Chondrocyte (in vitro differentiated cells): ENCODE measurements around the gene LAMB1. TPM values are rescaled to one million over a fixed set of nuclear protein-coding genes. Genes with fewer than 3 reads are reported as not detected.

Source experiments
- DNase-seq: peaks from one replicate; pipeline ENCODE4 v3.0.0; 2021; ENCODE audit warnings: mixed read lengths, low spot score
- H3K27ac Mint-ChIP-seq: one replicate; pipeline ENCODE4 v1.8.0; 2021; ENCODE audit warnings: mild to moderate bottlenecking, moderate library complexity, mixed read lengths; ENCODE audit not compliant: unreplicated experiment
- H3K27me3 Mint-ChIP-seq: 2 replicates; pipeline ENCODE4 v1.8.0; 2021; ENCODE audit warnings: low read depth, mixed read lengths
- H3K36me3 Mint-ChIP-seq: 2 replicates; pipeline ENCODE4 v1.8.0; 2021; ENCODE audit warnings: low read depth, mixed read lengths
- H3K4me1 Mint-ChIP-seq: 2 replicates; pipeline ENCODE4 v1.8.0; 2021; ENCODE audit warnings: low read depth, mild to moderate bottlenecking, mixed read lengths
- H3K4me3 Mint-ChIP-seq: one replicate; pipeline ENCODE4 v1.8.0; 2021; ENCODE audit warnings: mild to moderate bottlenecking, moderate library complexity, mixed read lengths; ENCODE audit not compliant: unreplicated experiment
- H3K9me3 Mint-ChIP-seq: 2 replicates; pipeline ENCODE4 v1.8.0; 2021; ENCODE audit warnings: low read depth, mixed read lengths
- long read RNA-seq: library from polyadenylated mRNA; stranded (forward); transcript quantifications from one replicate; pipeline ENCODE4 v2.0.0, GENCODE V29; 2021
- total RNA-seq: library from RNA; stranded (reverse); gene quantifications from 3 replicates; pipeline ENCODE4 v1.2.1, GENCODE V29; 2021
- TF ChIP-seq, protein P1 (sequence below): fragments of 200-600 bp; sonication (generic); IDR thresholded peaks from 2 replicates; pipeline ENCODE4 v1.5.0; 2021; ENCODE audit warnings: antibody characterized with exemption, mild to moderate bottlenecking, moderate library complexity

LAMB1 gene
- total RNA-seq: 405 to 481 TPM (median 466 TPM) in 3 replicates
- long read RNA-seq, full-length matches to known transcripts: 403 of 661 reads
- long read RNA-seq, partial matches to known transcripts: 183 of 661 reads
- long read RNA-seq, other reads (novel, unspliced or antisense): 75 of 661 reads

GRCh38 chr7:108002726-108003598 is at the start of gene LAMB1:
Gene LAMB1 (minus strand): TSS chr7:108003161. CDS start chr7:108002885, 276 bp downstream.
- Mint-ChIP-seq H3K4me1 (peaks cover 68% of the 10 kb centered on the region), H3K36me3 (peaks cover 8% of the 10 kb centered on the region), H3K4me3 (peak within 1 kb of the TSS; percentile 95), H3K27ac (peak within 1 kb of the TSS; percentile 91), H3K27me3 (no peaks in the 10 kb centered on the region), H3K9me3 (no peaks in the 10 kb centered on the region)
- DNase-seq: no peak
- TF ChIP-seq, protein P1, sequence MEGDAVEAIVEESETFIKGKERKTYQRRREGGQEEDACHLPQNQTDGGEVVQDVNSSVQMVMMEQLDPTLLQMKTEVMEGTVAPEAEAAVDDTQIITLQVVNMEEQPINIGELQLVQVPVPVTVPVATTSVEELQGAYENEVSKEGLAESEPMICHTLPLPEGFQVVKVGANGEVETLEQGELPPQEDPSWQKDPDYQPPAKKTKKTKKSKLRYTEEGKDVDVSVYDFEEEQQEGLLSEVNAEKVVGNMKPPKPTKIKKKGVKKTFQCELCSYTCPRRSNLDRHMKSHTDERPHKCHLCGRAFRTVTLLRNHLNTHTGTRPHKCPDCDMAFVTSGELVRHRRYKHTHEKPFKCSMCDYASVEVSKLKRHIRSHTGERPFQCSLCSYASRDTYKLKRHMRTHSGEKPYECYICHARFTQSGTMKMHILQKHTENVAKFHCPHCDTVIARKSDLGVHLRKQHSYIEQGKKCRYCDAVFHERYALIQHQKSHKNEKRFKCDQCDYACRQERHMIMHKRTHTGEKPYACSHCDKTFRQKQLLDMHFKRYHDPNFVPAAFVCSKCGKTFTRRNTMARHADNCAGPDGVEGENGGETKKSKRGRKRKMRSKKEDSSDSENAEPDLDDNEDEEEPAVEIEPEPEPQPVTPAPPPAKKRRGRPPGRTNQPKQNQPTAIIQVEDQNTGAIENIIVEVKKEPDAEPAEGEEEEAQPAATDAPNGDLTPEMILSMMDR: peak; percentile 36

DNA sequence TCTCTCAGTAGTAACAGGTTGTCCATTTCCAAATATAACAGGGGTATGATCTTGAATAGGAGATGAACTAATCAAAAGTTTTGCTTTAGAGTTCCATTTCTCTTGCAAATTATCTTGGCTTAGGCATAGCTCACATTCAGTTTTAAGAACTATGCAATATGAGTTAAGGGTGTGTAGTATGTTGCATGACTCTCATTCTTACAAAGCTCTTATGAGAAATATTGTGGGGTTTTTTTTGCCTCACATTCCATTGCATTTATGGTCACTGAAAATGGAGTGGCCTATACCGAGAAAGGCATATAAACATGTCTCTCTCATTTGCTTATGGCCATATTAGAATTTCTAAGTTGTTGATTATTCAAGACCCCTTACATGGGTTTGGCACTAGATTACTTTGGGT is 48.5 kb upstream of the LAMB1 start:
- H3K4me3 Mint-ChIP-seq: no peak overlapping the region
- TF ChIP-seq, protein P1: no peak
- no peak for DNase-seq

DNA sequence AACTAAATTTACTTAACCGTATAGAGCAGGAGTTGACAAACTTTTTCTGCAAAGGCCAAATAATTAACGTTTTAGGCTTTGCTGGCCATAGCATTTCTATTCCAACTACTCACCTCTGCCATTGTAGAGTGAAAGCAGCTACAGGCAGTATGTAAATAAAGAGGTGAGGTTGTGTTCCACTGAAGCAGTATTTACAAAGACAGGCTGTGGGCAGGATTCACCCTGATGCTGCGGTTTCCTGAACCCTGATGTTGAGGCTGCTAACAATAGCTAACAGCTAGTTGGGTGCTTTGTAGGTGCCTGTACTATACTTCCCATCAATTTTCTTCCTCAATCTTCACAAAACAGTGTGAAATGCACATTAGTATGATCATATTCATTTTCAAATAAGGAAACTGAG is 47.0 kb upstream of the LAMB1 start:
- H3K4me3 Mint-ChIP-seq: no peak overlapping the region
- DNase-seq: no peak
- H3K4me1 Mint-ChIP-seq: peaks cover 29% of the 10 kb centered on the region
- TF ChIP-seq, protein P1: no peak
- no peaks in the 10 kb centered on the region for H3K36me3 Mint-ChIP-seq
- H3K27me3 Mint-ChIP-seq: no peaks in the 10 kb centered on the region
- H3K9me3 Mint-ChIP-seq: no peaks in the 10 kb centered on the region
- H3K27ac Mint-ChIP-seq: no peak overlapping the region

More for the DNA sequence above, 48.5 kb upstream of the LAMB1 start:
- peak overlapping the region; percentile 71 for H3K27ac Mint-ChIP-seq
- H3K36me3 Mint-ChIP-seq: no peaks in the 10 kb centered on the region
- no peaks in the 10 kb centered on the region for H3K9me3 Mint-ChIP-seq
- H3K4me1 Mint-ChIP-seq: peaks cover 28% of the 10 kb centered on the region
- no peaks in the 10 kb centered on the region for H3K27me3 Mint-ChIP-seq

- no peak overlapping the region for H3K4me3 Mint-ChIP-seq
- H3K36me3 Mint-ChIP-seq: no peaks in the 10 kb centered on the region
- no peak for DNase-seq
- peaks cover 38% of the 10 kb centered on the region for H3K4me1 Mint-ChIP-seq
- H3K27ac Mint-ChIP-seq: no peak overlapping the region
- TF ChIP-seq, protein P1: no peak
- no peaks in the 10 kb centered on the region for H3K27me3 Mint-ChIP-seq
- H3K9me3 Mint-ChIP-seq: no peaks in the 10 kb centered on the region
Measured at GRCh38 chr7:108048422-108048821, 45.5 kb upstream of the LAMB1 start.

- Mint-ChIP-seq H3K4me3 (no peak overlapping the region), H3K36me3 (no peaks in the 10 kb centered on the region), H3K4me1 (peaks cover 35% of the 10 kb centered on the region), H3K27ac (no peak overlapping the region), H3K9me3 (no peaks in the 10 kb centered on the region), H3K27me3 (no peaks in the 10 kb centered on the region)
- DNase-seq: no peak
- TF ChIP-seq, protein P1: no peak
Measured at GRCh38 chr7:108046952-108047506, 44.1 kb upstream of the LAMB1 start.
